ENCODE data around the gene ABLIM3.

ABLIM3 gene

GRCh38 chr5:149162401-149163084 lies 21.2 kb downstream of the ABLIM3 start:
- H3K9ac ChIP-seq (ENCODE audit: low read length), result no peak overlapping the region
- peaks cover 5% of the 10 kb centered on the region for H3K36me3 ChIP-seq (ENCODE audit: control insufficient read depth, insufficient read depth, low read length, severe bottlenecking)
- H3K4me3 ChIP-seq (ENCODE audit: low read length), result no peak overlapping the region
- H3K9me3 ChIP-seq (ENCODE audit: control insufficient read depth, low read length), result no peaks in the 10 kb centered on the region
- no peaks in the 10 kb centered on the region for H3K27me3 ChIP-seq (replicated peaks; ENCODE audit: control insufficient read depth, insufficient read depth, low read length)
- DNase-seq (ENCODE audit: low read depth), result no peak
- peaks cover 58% of the 10 kb centered on the region for H3K4me1 ChIP-seq (ENCODE audit: control insufficient read depth, insufficient read depth, low read length)

DNA sequence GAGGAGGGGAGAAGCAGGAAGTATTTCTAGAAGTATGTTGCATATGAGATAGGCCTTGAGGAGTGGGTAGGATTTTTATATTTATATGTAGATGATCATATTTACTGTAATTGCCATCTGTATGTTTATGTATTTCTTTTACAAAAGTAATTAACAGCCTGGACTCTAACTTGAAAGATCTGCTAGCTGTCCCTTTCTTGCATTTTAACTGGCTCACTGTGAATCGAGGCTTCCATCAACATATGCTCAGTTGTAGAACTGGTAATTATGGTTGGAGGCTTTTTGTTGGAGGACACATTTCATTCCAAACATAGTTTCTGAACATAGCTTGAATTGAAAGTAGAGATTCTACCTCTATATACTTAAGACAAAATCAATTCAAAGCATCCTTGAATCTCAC lies 23.4 kb downstream of the ABLIM3 start:
- Histone ChIP-seq H3K9me3 (ENCODE audit: control insufficient read depth, low read length) (no peaks in the 10 kb centered on the region), H3K4me3 (ENCODE audit: low read length) (no peak overlapping the region), H3K36me3 (ENCODE audit: control insufficient read depth, insufficient read depth, low read length, severe bottlenecking) (peaks cover 10% of the 10 kb centered on the region), H3K9ac (ENCODE audit: low read length) (no peak overlapping the region), H3K4me1 (ENCODE audit: control insufficient read depth, insufficient read depth, low read length) (peaks cover 42% of the 10 kb centered on the region), H3K27me3 (replicated peaks; ENCODE audit: control insufficient read depth, insufficient read depth, low read length) (no peaks in the 10 kb centered on the region)
- DNase-seq (ENCODE audit: low read depth), result no peak

- peaks cover 39% of the 10 kb centered on the region for H3K4me1 ChIP-seq (ENCODE audit: control insufficient read depth, insufficient read depth, low read length)
- no peaks in the 10 kb centered on the region for H3K9me3 ChIP-seq (ENCODE audit: control insufficient read depth, low read length)
- no peak for DNase-seq (ENCODE audit: low read depth)
- H3K4me3 ChIP-seq (ENCODE audit: low read length), result no peak overlapping the region
- peaks cover 11% of the 10 kb centered on the region for H3K36me3 ChIP-seq (ENCODE audit: control insufficient read depth, insufficient read depth, low read length, severe bottlenecking)
- no peaks in the 10 kb centered on the region for H3K27me3 ChIP-seq (replicated peaks; ENCODE audit: control insufficient read depth, insufficient read depth, low read length)
- H3K9ac ChIP-seq (ENCODE audit: low read length), result no peak overlapping the region
Observed at GRCh38 chr5:149166128-149166527, 24.8 kb downstream of the ABLIM3 start.

- Histone ChIP-seq H3K9me3 (ENCODE audit: control insufficient read depth, low read length) (no peaks in the 10 kb centered on the region), H3K4me3 (ENCODE audit: low read length) (no peak overlapping the region), H3K9ac (ENCODE audit: low read length) (no peak overlapping the region), H3K36me3 (ENCODE audit: control insufficient read depth, insufficient read depth, low read length, severe bottlenecking) (peaks cover 11% of the 10 kb centered on the region), H3K27me3 (replicated peaks; ENCODE audit: control insufficient read depth, insufficient read depth, low read length) (no peaks in the 10 kb centered on the region), H3K4me1 (ENCODE audit: control insufficient read depth, insufficient read depth, low read length) (peaks cover 39% of the 10 kb centered on the region)
- no peak for DNase-seq (ENCODE audit: low read depth)
Observed at GRCh38 chr5:149166591-149167100, 25.4 kb downstream of the ABLIM3 start.

GRCh38 chr5:149168276-149168906 lies 27.1 kb downstream of the ABLIM3 start:
- Histone ChIP-seq H3K9ac (ENCODE audit: low read length) (no peak overlapping the region), H3K4me1 (ENCODE audit: control insufficient read depth, insufficient read depth, low read length) (peaks cover 51% of the 10 kb centered on the region), H3K4me3 (ENCODE audit: low read length) (no peak overlapping the region), H3K36me3 (ENCODE audit: control insufficient read depth, insufficient read depth, low read length, severe bottlenecking) (peaks cover 11% of the 10 kb centered on the region), H3K27me3 (replicated peaks; ENCODE audit: control insufficient read depth, insufficient read depth, low read length) (no peaks in the 10 kb centered on the region), H3K9me3 (ENCODE audit: control insufficient read depth, low read length) (no peaks in the 10 kb centered on the region)
- DNase-seq (ENCODE audit: low read depth), result no peak

DNA sequence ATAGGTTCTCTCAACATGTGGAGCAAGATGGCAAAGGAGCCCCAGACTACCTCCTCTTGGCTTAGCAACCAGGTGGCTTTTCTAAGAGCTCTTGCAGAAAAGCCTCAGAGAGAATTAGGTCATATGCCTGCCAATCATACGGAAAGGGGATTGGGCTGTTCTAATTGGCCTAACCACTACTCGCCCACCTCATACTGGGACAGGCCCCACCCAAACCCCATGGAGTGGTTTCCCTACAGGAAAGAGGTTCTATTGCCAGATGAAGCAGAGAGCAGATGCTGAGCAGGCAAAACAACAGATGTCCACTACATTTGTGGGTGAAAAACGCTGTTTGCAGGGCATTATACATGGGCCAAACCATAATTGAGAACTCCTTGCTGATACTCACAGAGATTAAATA lies 29.0 kb downstream of the ABLIM3 start:
- DNase-seq (ENCODE audit: low read depth), result no peak
- no peak overlapping the region for H3K4me3 ChIP-seq (ENCODE audit: low read length)
- peaks cover 68% of the 10 kb centered on the region for H3K4me1 ChIP-seq (ENCODE audit: control insufficient read depth, insufficient read depth, low read length)
- no peaks in the 10 kb centered on the region for H3K27me3 ChIP-seq (replicated peaks; ENCODE audit: control insufficient read depth, insufficient read depth, low read length)
- H3K9me3 ChIP-seq (ENCODE audit: control insufficient read depth, low read length), result no peaks in the 10 kb centered on the region
- H3K36me3 ChIP-seq (ENCODE audit: control insufficient read depth, insufficient read depth, low read length, severe bottlenecking), result peaks cover 6% of the 10 kb centered on the region
- no peak overlapping the region for H3K9ac ChIP-seq (ENCODE audit: low read length)

- H3K4me3 ChIP-seq (ENCODE audit: low read length), result no peak overlapping the region
- peak overlapping the region; percentile 43 for H3K9ac ChIP-seq (ENCODE audit: low read length)
- peaks cover 10% of the 10 kb centered on the region for H3K36me3 ChIP-seq (ENCODE audit: control insufficient read depth, insufficient read depth, low read length, severe bottlenecking)
- H3K9me3 ChIP-seq (ENCODE audit: control insufficient read depth, low read length), result no peaks in the 10 kb centered on the region
- peaks cover 67% of the 10 kb centered on the region for H3K4me1 ChIP-seq (ENCODE audit: control insufficient read depth, insufficient read depth, low read length)
- H3K27me3 ChIP-seq (replicated peaks; ENCODE audit: control insufficient read depth, insufficient read depth, low read length), result no peaks in the 10 kb centered on the region
- peak; percentile 80 for DNase-seq (ENCODE audit: low read depth)
Observed at GRCh38 chr5:149172261-149172660, 31.0 kb downstream of the ABLIM3 start.

GRCh38 chr5:149172709-149173505 lies 31.6 kb downstream of the ABLIM3 start:
- Histone ChIP-seq H3K4me1 (ENCODE audit: control insufficient read depth, insufficient read depth, low read length) (peaks cover 67% of the 10 kb centered on the region), H3K36me3 (ENCODE audit: control insufficient read depth, insufficient read depth, low read length, severe bottlenecking) (peaks cover 13% of the 10 kb centered on the region), H3K27me3 (replicated peaks; ENCODE audit: control insufficient read depth, insufficient read depth, low read length) (no peaks in the 10 kb centered on the region), H3K4me3 (ENCODE audit: low read length) (peak overlapping the region; percentile 3), H3K9ac (ENCODE audit: low read length) (peak overlapping the region; percentile 43), H3K9me3 (ENCODE audit: control insufficient read depth, low read length) (no peaks in the 10 kb centered on the region)
- no peak for DNase-seq (ENCODE audit: low read depth)

- peaks cover 7% of the 10 kb centered on the region for H3K36me3 ChIP-seq (ENCODE audit: control insufficient read depth, insufficient read depth, low read length, severe bottlenecking)
- H3K27me3 ChIP-seq (replicated peaks; ENCODE audit: control insufficient read depth, insufficient read depth, low read length), result no peaks in the 10 kb centered on the region
- no peak for DNase-seq (ENCODE audit: low read depth)
- peak overlapping the region; percentile 17 for H3K4me3 ChIP-seq (ENCODE audit: low read length)
- H3K4me1 ChIP-seq (ENCODE audit: control insufficient read depth, insufficient read depth, low read length), result peaks cover 69% of the 10 kb centered on the region
- peak overlapping the region; percentile 73 for H3K9ac ChIP-seq (ENCODE audit: low read length)
- H3K9me3 ChIP-seq (ENCODE audit: control insufficient read depth, low read length), result no peaks in the 10 kb centered on the region
Observed at GRCh38 chr5:149174847-149175234, 33.5 kb downstream of the ABLIM3 start.

DNA sequence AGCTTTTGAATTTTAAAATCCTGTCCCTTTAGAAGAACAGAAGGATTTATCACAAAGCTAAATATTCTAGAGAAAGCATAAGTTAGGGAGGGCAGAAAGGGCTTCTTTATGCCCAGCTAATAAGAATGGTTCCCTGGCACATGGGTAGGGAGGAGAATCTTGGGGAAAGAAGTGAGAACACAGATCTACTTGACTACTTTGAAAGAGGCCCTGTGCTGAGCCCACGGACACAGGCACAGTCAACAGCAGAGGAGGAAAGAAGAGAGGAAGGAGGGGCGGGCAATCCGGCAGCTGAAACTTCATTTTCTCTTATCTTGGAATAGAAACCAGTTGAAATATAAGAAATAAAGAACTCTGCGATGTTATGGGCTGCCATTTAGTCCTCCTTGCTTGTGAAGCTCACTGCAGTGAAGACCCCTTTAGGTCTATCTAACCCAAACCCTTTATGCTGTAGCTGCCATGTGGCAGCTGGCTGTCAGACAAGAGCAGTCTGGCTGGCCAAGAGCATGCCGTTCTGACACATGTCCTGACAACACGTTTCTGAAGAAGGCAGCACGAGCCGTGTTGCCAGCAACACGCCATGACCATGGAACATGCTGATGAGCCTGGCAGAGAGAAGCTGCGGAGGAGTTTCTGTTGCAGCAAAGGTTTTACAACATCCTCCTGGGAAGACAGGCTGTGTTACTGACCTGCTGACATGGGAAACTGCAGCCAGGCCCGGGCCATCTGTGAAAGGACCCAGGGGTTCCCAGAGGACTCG lies 34.2 kb downstream of the ABLIM3 start:
- Histone ChIP-seq H3K4me1 (ENCODE audit: control insufficient read depth, insufficient read depth, low read length) (peaks cover 63% of the 10 kb centered on the region), H3K9ac (ENCODE audit: low read length) (peak overlapping the region; percentile 73), H3K27me3 (replicated peaks; ENCODE audit: control insufficient read depth, insufficient read depth, low read length) (no peaks in the 10 kb centered on the region), H3K9me3 (ENCODE audit: control insufficient read depth, low read length) (no peaks in the 10 kb centered on the region), H3K36me3 (ENCODE audit: control insufficient read depth, insufficient read depth, low read length, severe bottlenecking) (peaks cover 7% of the 10 kb centered on the region), H3K4me3 (ENCODE audit: low read length) (peak overlapping the region; percentile 11)
- no peak for DNase-seq (ENCODE audit: low read depth)
